Hepatocyte (in vitro differentiated cells): ENCODE measurements around the gene RAMAC. TPM values are rescaled to one million over a fixed set of nuclear protein-coding genes. Genes with fewer than 3 reads are reported as not detected.
A peak's percentile ranks its signal among the peaks of the same experiment; 100 is the strongest.
"Not testable (repeated sequence)": the region's sequence is repeated elsewhere in the genome, so short reads cannot be mapped to it uniquely, and the experiment has no call there.

ENCODE experiments used
- DNase-seq: peaks from one replicate; pipeline ENCODE4 v3.0.0-alpha.2; 2016; ENCODE audit warnings: low spot score
- H2AFZ ChIP-seq: fragments of 200-600 bp; sonication (generic); 2 replicates; pipeline ENCODE4 v1.6.0; 2016; ENCODE audit warnings: antibody characterized with exemption, mild to moderate bottlenecking
- H3K27ac ChIP-seq: fragments of 200-600 bp; sonication (generic); 2 replicates; pipeline ENCODE4 v1.5.1; 2016; ENCODE audit warnings: mild to moderate bottlenecking
- H3K27me3 ChIP-seq: fragments of 200-600 bp; sonication (generic); 2 replicates; pipeline ENCODE4 v1.6.1; 2016
- H3K36me3 ChIP-seq: fragments of 200-600 bp; sonication (generic); replicated peaks from 2 replicates; pipeline ENCODE4 v1.5.1; 2016; ENCODE audit warnings: low read depth; ENCODE audit not compliant: insufficient read depth
- H3K4me1 ChIP-seq: fragments of 200-600 bp; sonication (generic); 2 replicates; pipeline ENCODE4 v1.5.1; 2016; ENCODE audit warnings: mild to moderate bottlenecking, moderate library complexity; ENCODE audit not compliant: insufficient read depth
- H3K4me2 ChIP-seq: fragments of 200-600 bp; sonication (generic); 2 replicates; pipeline ENCODE4 v1.6.0; 2016
- H3K4me3 ChIP-seq: fragments of 200-600 bp; sonication (generic); 2 replicates; pipeline ENCODE4 v1.5.1; 2016; ENCODE audit warnings: mild to moderate bottlenecking
- H3K79me2 ChIP-seq: fragments of 200-600 bp; sonication (generic); 2 replicates; pipeline ENCODE4 v1.6.0; 2017; ENCODE audit warnings: mild to moderate bottlenecking
- H3K9me2 ChIP-seq: fragments of 200-600 bp; sonication (generic); replicated peaks from 2 replicates; pipeline ENCODE4 v1.6.0; 2017; ENCODE audit warnings: mild to moderate bottlenecking; ENCODE audit not compliant: insufficient read depth
- H3K9me3 ChIP-seq: fragments of 200-600 bp; sonication (generic); 2 replicates; pipeline ENCODE4 v1.5.1; 2016; ENCODE audit warnings: low read depth, mild to moderate bottlenecking
- H4K20me1 ChIP-seq: fragments of 200-600 bp; sonication (generic); 2 replicates; pipeline ENCODE4 v1.6.0; 2016; ENCODE audit warnings: mild to moderate bottlenecking; ENCODE audit not compliant: insufficient read depth, poor library complexity, severe bottlenecking
- EZH2 ChIP-seq: fragments of 200-600 bp; sonication (generic); IDR thresholded peaks from 2 replicates; pipeline ENCODE4 v1.6.1; 2016; ENCODE audit warnings: antibody characterized with exemption, mild to moderate bottlenecking, borderline replicate concordance
- EZH2phosphoT487 ChIP-seq: fragments of 200-600 bp; sonication (generic); IDR thresholded peaks from one replicate; pipeline ENCODE4 v1.6.1; 2018; ENCODE audit warnings: antibody characterized with exemption, mild to moderate bottlenecking, low read depth, moderate library complexity; ENCODE audit not compliant: unreplicated experiment, severe bottlenecking
- WGBS: methylation state at CpG from one replicate; pipeline ENCODE4 v1.1.6; 2016; ENCODE audit warnings: low lambda C conversion rate; ENCODE audit errors: missing lambda C conversion rate; 5-methylcytosine and 5-hydroxymethylcytosine counted together
- polyA plus RNA-seq: library from polyadenylated mRNA; unstranded; fragments of >200 nt; fragmentation: Nextera tagmentation; extraction: Ambion mirVana; gene quantifications from 2 replicates; pipeline ENCODE4 v1.2.1, GENCODE V29; 2016
- total RNA-seq: library from RNA; depleted of rRNA; stranded (reverse); fragments of >200 nt; gene quantifications from 2 replicates; pipeline ENCODE4 v1.2.3, GENCODE V29; 2014
- TF ChIP-seq, protein P1 (sequence below): fragments of 200-600 bp; sonication (generic); IDR thresholded peaks from 2 replicates; pipeline ENCODE4 v1.5.1; 2016; ENCODE audit warnings: antibody characterized with exemption, mild to moderate bottlenecking; ENCODE audit not compliant: poor library complexity

RAMAC gene
- total RNA-seq (45.9 and 64.1 TPM in 2 replicates), polyA plus RNA-seq (55.5 and 64.2 TPM in 2 replicates)

DNA sequence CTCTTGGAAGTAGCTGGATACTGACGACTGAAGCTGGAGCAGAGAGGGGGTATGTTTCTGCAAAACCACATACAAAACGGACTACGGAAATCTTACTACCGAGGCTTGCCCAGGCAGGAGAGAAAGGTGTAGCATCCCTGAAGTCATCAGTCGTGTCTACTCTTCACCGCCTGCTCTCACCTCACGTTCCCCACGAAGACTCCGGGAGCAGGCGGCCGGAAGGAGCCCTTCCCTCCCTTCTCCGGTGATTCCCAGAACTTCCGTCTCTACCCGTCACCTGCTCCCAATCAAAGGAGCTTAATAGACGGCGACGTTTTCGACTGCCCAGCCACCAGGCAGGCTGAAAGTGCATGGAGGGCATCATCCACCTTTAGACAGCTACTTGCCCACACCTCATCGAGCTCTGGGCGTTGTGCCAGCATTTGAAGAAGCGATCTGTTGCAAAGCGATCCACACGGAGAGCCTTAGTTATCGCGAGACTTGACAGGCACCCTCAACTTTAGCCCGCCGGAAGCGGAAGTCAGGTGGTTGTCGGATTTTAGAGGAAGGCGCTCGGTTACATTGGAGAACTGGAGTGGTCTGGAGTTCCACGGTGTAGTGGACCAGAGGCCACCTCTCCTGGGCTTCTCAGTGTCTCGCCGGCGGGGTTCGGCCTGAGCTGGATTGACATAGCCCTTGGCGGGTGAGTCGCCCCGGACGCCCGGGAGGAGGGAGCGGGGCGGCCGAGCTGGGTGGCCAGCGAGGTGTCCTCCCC lies at the start of gene RAMAC:
Gene RAMAC (plus strand): TSS at position 523 of the 754 bp plus-strand sequence. CDS start 2,809 bp downstream, outside the sequence.
- H3K27me3 ChIP-seq = no peaks in the 10 kb centered on the region
- DNase-seq = peak; percentile 96
- peak within 1 kb of the TSS; percentile 57 for H2AFZ ChIP-seq
- TF ChIP-seq EZH2phosphoT487 = no peak
- TF ChIP-seq, protein P1, sequence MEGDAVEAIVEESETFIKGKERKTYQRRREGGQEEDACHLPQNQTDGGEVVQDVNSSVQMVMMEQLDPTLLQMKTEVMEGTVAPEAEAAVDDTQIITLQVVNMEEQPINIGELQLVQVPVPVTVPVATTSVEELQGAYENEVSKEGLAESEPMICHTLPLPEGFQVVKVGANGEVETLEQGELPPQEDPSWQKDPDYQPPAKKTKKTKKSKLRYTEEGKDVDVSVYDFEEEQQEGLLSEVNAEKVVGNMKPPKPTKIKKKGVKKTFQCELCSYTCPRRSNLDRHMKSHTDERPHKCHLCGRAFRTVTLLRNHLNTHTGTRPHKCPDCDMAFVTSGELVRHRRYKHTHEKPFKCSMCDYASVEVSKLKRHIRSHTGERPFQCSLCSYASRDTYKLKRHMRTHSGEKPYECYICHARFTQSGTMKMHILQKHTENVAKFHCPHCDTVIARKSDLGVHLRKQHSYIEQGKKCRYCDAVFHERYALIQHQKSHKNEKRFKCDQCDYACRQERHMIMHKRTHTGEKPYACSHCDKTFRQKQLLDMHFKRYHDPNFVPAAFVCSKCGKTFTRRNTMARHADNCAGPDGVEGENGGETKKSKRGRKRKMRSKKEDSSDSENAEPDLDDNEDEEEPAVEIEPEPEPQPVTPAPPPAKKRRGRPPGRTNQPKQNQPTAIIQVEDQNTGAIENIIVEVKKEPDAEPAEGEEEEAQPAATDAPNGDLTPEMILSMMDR = no peak
- TF ChIP-seq EZH2 = no peak
- H3K79me2 ChIP-seq = peaks cover 29% of the 10 kb centered on the region
- H3K9me3 ChIP-seq = no peaks in the 10 kb centered on the region
- H3K4me1 ChIP-seq = peaks cover 12% of the 10 kb centered on the region
- peak within 1 kb of the TSS; percentile 44 for H3K4me3 ChIP-seq
- no peaks in the 10 kb centered on the region for H3K9me2 ChIP-seq
- peak within 1 kb of the TSS; percentile 71 for H3K27ac ChIP-seq
- H3K4me2 ChIP-seq = peak within 1 kb of the TSS; percentile 94
- no peaks in the 10 kb centered on the region for H4K20me1 ChIP-seq
- no peaks in the 10 kb centered on the region for H3K36me3 ChIP-seq
- WGBS = 5% methylated on average over 45 of the region's 45 CpGs

DNA sequence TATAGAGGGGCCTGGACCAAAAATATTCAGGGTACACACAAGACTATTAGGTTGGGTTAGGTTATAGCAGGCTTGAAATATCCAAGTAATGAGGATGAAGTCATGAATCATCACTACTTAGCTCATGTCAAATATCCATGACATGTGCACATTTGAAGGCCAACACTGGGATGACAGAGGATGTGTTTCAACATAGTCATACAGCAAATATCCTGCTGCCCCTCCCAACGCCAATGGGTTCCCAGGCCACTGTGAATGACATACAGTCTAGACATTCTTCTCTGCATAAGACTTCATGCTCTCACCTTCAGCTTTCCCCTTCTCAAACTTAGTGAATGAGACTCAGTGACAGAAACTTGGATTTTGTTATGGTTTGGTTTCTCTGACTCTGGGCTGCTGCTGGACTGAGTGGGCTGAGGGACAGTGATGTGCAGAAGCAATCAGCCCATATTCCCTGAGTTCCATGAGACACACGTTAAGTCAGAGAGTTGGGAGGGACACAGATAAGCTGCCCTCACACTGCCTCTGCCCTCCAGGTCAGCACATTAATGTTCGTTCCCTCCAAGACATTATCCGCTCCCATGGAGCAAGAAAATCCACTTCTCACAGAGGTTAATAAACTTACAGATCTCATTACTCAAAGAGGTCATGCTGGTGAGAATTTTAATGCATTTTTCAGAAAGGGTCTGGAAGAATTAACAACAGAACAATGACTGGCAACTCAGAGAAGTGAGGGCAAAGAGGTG lies 48.9 kb upstream of the RAMAC start:
- Histone ChIP-seq H3K27ac (no peak overlapping the region), H3K4me1 (no peaks in the 10 kb centered on the region)
- TF ChIP-seq EZH2 (no peak), EZH2phosphoT487 (no peak)
- TF ChIP-seq, protein P1 = no peak

DNA sequence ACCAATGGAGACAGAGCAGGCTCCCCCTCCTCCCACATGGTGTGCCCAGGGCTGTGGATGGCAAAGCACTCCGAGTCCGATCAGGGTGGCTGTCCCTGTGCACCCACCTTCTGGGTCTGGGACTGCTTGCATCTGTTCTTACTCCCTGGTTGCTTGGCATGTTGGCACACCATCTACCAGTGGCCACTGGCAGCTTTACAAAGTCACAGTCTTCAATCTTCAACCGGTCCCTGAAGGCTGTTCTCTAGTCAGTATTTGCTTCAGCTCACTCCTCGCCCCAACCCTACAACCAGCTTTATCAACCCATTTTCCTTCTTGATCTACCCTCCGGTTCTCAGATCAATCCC lies 48.3 kb upstream of the RAMAC start:
- Histone ChIP-seq H3K4me3 (no peak overlapping the region), H3K27me3 (no peaks in the 10 kb centered on the region), H3K9me2 (no peaks in the 10 kb centered on the region), H3K9me3 (no peaks in the 10 kb centered on the region), H4K20me1 (no peaks in the 10 kb centered on the region), H3K4me1 (no peaks in the 10 kb centered on the region), H3K4me2 (no peak overlapping the region), H2AFZ (no peak overlapping the region), H3K79me2 (no peaks in the 10 kb centered on the region), H3K27ac (no peak overlapping the region), H3K36me3 (no peaks in the 10 kb centered on the region)
- 97% methylated on average over 5 of the region's 5 CpGs for WGBS
- no peak for DNase-seq
- TF ChIP-seq EZH2phosphoT487 = no peak
- no peak for TF ChIP-seq EZH2
- TF ChIP-seq, protein P1 = no peak

More for the DNA sequence above, 48.9 kb upstream of the RAMAC start:
- Histone ChIP-seq H3K79me2 (no peaks in the 10 kb centered on the region), H3K27me3 (no peaks in the 10 kb centered on the region), H3K4me3 (no peak overlapping the region), H3K36me3 (no peaks in the 10 kb centered on the region), H3K9me2 (no peaks in the 10 kb centered on the region), H4K20me1 (no peaks in the 10 kb centered on the region), H3K4me2 (no peak overlapping the region), H3K9me3 (no peaks in the 10 kb centered on the region), H2AFZ (no peak overlapping the region)
- 81% methylated on average over 4 of the region's 4 CpGs for WGBS
- no peak for DNase-seq

DNA sequence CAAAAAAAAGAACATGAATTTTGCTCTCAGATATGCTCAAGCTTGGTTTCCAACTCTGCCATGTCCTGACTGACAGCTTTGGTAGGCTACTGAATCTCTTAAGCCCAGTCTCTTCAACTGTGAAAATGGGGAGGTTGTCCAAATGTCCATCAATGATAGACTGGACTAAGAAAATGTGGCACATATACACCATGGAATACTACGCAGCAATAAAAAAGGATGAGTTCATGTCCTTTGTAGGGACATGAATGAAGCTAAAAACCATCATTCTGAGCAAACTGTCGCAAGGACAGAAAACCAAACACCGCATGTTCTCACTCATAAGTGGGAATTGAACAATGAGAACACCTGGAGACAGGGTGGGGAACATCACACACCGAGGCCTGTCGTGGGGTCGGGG lies 46.3 kb upstream of the RAMAC start:
- H3K36me3 ChIP-seq, H2AFZ ChIP-seq, H3K4me2 ChIP-seq, H3K27ac ChIP-seq, H4K20me1 ChIP-seq, H3K79me2 ChIP-seq, H3K9me3 ChIP-seq, DNase-seq, H3K27me3 ChIP-seq, H3K4me1 ChIP-seq, H3K9me2 ChIP-seq, H3K4me3 ChIP-seq: not testable (repeated sequence)
- WGBS = 89% methylated on average over 6 of the region's 6 CpGs
